ENCODE measurements around the gene COG5.
"Not testable (repeated sequence)": the region's sequence is repeated elsewhere in the genome, so short reads cannot be mapped to it uniquely, and the experiment has no call there.

COG5 gene

GRCh38 chr7:107255602-107256001, 308.1 kb downstream of the COG5 start:
- no peak for DNase-seq

GRCh38 chr7:107254398-107254985, 309.2 kb downstream of the COG5 start:
- DNase-seq: no peak

- DNase-seq: no peak
Measured at GRCh38 chr7:107253599-107253998, 310.1 kb downstream of the COG5 start.

DNA sequence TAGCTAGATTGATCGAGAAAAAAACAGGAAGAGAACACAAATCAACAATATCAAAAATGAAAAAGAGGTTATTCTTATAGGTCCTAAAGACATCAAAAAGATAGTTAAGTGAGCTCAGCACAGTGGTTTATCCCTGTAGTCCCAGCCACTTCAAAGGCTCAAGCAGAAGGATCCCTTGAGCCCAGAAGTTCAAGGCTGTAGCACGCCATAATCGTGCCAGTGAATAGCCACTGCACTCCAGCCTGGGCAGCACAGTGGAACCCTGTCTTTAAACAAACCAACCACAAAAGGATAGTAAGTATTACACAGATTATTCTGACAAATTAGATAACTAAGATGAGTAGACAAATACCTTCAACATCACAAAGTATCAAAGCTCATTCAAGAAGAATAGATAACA, 311.8 kb downstream of the COG5 start:
- no peak for DNase-seq

DNA sequence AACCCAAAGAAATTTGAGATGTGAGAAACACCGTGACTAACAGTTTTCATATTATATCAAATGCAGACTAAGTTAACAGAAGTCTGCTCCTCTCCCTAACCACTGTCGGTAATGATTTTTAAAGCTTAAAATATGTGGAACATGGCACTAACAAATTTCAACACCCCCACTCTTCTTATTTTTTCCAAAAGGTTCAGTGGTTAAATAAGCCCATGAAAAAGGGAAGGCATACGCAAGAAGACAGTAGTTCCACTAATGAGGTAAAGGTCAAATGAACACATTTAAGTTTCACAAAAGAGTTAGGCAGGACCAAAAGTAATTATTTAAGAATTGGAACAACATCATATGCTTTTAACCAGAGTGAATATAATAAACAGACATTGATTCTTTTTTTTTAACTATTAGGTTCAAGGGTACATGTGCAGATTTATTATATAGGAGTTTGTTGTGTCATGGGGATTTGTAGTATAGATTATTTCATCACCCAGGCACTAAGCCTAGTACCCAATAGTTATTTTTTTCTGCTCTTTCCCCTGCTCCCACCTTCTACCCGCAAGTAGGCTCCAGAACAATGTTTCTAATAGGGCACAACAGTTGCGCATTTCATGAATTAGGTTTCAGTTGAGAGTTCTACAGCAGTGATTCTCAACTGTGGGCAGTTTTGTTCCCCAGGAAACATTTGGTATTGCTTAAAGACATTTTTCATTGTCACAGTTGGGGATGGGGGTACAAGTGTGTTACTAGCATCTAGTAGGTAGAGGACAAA, 315.0 kb downstream of the COG5 start:
- no peak for DNase-seq

DNA sequence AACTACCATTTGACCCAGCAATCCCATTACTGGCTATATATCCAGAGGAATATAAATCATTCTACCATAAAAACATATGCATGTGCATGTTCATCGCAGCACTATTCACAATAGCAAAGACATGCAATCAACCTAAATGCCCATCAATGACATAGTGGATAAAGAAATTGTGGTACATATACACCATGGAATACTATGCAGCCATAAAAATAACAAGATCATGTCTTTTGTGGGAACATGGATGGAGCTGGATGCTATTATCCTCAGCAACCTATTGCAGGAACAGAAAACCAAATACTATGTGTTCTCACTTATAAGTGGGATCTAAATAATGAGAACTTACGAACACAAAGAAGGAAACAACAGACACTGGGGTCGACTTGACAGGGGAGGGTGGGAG, 316.9 kb downstream of the COG5 start:
- DNase-seq: not testable (repeated sequence)

- DNase-seq: no peak
Measured at GRCh38 chr7:107244613-107245012, 319.1 kb downstream of the COG5 start.

DNA sequence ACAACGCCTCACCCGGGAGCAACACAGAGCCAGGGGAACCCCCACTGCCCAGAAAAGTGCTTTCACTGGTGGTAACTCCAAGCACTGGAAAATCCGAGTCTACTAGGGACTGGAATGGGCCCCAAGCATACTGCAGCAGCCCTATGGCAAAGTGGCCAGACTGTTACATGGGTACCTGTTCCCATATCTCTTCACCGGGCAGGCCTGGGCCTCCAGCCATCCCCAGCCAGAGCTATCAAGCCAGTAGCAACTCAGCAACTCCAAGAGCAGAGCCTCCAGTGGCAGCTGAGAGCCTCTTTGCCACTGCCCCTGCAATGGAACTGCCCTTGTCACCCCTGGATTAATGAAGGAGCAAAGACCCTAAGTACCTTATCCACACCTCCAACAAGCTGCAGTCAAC, 321.5 kb downstream of the COG5 start:
- no peak for DNase-seq

DNA sequence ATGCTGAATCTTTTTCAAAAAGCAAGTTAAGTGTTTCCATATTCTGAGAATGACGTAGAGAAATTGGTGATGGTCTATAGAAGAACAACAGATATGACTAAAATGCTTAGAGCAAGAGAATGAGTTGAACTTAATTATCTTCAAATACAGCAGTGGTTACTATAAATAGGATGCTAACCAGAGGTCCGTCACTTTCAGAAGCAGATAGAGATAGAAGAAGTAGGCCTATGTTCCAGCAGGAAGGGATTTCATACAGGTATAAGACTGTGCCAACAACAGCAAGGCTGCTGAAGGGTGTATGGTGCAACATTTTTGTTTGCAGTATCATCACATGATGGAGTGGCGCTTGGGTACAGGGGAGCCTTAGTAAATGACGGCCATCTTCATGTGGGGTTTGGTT, 326.3 kb downstream of the COG5 start:
- DNase-seq: no peak

DNA sequence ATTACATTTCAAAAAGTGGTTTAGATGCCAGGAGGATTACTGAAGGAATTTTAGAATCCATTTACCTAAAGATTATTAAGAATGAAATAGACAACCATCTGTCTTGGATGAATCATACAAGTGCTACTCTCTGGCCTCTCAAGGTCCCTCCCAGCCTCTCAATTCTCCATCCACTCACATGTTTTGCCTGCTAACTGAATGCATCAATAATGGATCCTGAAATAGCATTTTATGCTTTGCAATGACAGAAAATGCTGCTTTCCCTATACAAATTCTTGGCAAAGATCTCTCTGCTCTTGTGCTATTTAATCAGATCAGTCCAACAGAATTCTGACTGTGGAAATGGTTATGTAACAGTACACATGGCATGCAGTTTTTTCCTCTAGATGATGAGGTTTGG, 326.9 kb downstream of the COG5 start:
- no peak for DNase-seq

DNA sequence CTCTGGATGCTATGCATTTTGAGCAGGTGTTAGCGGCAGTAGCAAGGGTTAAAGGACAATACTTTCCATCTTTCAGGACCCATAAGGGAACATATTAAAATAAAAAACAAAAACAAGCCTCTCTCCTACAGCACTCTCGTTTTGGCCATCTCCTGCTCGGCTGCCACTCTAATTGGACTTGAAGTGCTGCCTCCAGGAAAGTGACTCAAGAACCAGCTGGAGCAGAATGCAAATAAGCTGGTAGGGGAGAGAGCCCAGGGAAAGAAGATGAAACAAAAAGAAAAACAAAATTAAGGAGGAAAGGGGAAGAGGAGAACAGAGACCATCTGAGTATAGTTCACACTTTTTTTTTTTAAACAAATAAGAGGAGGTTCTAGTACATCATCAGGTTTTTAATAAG, 329.3 kb downstream of the COG5 start:
- no peak for DNase-seq

DNA sequence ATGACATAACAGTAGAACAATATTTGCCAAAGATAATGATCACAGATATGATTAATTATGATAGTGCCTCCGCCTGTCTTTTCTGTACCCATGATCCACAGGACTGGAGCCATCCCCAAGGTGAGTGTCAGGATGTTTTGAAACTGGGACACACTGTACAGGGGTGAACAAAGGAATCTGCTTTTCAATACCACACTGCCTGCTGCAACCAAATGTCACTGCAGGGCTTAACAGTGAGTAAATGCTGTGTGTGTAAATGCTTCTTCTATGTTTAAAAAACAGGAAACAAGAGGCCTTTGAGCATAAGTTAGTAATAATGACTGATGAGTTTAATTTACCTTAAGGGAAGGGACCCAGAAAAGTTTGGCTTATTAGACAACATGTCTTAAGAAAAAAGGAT, 329.7 kb downstream of the COG5 start:
- DNase-seq: no peak

GRCh38 chr7:107233174-107233573, 330.5 kb downstream of the COG5 start:
- no peak for DNase-seq

- DNase-seq: no peak
Measured at GRCh38 chr7:107232568-107233090, 331.1 kb downstream of the COG5 start.

DNA sequence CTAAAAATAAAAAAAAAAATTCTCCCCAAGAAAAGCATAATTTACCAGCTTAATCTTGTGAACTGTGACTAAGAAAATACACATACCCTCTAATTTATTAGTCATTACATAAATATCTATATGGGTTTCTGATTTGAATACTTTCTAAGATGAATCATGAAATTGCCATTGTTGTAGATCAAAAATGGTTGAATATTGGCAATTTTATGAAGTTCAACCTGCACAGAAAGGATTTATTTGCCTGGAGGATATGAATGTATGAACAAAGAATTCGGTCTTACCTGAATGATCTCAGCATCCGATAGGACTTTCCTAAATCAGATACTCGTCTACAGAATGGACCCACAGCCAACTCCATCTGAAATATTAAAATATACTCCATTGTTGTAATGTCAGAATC, 333.4 kb downstream of the COG5 start:
- no peak for DNase-seq

DNA sequence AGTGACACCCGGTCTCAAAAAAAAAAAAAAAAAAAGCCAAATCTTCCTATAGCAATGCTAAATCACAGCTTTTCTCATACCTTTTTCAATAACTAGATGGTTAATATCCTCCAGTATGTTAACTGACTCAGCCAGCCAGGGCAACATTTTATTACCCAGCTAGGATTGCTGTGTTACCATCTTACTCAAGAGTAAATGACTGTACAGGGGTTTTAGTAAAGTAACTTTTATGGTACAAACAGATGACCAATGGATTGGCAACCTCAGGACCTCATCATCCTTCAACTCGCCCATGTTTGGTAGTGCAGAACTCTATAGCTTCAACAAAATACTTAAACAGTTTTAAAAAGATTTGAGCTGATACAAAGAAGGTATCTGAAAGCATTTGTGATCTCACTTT, 335.4 kb downstream of the COG5 start:
- DNase-seq: no peak

DNA sequence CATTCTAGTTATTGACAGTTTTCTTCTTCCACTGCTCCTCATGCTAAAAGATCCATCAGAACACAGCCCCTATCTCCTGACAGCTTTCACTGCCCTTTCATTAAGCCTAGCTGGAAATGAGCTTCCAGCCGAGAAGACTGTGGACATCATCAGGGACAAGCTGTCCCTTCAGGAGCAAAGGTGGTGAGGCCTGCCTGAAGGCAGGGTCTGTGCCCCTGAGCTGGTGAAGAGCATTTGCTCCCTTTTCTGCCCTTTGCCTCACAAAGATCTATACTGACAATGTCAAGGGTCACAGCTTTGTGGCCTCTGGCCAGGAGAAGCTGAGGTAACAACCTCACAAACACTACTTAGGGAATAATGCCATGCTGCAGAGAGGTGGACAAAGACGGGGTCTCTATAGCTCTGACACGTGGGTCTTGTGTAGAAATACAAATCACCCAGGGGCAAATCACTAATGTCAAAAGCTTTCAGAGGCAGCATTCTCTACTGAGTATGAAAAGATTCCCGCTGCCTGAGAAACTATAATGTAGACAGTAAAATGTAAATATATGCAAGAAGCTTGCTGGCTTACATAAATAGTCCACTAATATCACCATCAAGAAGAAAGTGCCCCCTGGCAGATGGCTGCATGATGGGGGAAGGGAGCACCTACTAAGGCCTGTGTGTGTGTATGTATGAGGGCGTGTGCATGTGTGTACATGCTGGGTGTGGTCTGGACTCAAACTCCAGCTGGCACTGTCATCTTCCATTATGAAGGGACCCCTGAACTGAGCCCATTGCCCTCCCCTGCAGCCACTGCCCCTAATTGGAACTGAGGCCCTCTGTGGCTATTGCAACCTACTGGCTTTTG, 339.1 kb downstream of the COG5 start:
- DNase-seq: no peak

GRCh38 chr7:107220806-107221205, 342.9 kb downstream of the COG5 start:
- DNase-seq: not testable (repeated sequence)

DNA sequence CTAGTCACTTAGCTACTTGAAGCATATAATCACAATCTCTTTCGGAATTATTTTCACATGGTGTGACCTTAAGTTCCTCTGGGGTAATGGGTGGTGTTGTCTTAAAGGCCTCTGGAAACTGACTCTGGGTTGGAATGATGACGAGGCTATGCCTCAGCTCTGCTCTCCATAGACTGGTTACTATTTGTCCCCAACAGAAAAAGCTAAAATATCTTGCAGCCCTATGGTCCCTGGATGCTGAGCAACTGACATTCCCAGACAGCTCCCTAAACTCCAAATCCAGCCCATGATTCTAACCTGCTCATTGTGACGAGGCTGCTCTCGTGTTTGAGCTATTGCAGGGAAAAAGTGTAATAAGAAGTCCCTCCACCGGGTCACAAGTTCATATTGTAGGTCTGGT, 343.4 kb downstream of the COG5 start:
- no peak for DNase-seq

DNA sequence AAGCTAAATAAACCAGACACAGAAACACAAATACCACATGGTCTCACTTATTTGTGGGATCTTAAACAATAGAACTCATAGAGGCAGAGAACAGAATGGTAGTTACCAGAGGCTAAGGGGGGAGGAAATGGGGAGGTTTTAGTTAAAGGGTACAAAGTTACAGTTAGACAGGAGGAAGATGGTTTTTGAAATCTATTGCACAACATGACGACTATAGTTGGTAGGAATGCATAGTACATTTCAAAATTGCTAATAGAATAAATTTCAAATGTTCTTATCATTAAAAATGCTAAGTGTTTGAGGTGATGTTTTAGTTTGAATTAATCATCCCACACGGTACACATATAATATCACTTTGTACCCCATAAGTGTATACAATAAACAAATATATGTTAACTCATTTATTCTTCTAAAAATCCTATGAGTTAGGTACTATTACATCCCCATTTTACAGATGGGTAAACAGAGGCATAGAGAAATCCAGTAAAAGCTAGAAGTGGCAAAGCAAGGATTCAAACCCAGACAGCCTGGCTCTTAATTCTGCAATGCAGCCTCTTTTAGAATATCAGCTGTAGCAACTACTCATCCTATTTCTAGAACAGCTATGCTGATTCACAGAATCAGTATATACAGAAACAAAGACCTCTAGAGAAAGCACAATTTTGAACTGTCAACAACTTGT, 344.0 kb downstream of the COG5 start:
- no peak for DNase-seq

GRCh38 chr7:107213945-107214344, 349.8 kb downstream of the COG5 start:
- DNase-seq: no peak

DNA sequence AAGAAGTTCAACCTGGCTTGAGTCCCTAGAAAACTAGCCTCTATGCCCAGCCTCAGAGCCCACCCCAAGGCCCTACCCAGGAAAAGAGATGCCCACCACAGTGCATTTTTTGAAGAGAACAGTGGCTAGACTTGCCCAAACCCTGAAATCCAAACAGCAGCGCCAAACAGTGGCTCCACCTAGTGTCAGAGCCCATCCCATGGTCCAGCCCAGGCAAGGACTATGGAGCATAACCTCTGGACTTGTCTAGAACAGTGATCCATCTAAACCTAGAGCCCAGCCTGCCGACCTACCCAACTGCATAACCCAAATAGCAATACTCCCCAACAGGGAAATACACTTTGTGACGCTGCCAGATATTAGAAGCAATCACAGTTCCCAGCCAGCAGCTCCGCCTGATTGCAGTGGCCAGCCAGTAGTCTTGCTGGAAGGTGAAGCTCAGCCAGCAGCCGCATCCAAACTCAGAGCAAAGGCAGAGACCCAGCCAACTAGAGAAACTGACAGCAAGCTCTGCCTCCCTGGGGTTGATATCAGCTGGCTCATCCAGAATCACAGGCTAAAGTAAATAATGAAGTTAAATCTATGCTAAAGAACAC, 350.4 kb downstream of the COG5 start:
- no peak for DNase-seq

- no peak for DNase-seq
Measured at GRCh38 chr7:107212725-107213124, 351.0 kb downstream of the COG5 start.

All from activated naive CD4-positive, alpha-beta T cell treated with anti-CD3 and anti-CD28 coated beads, Interleukin-2, amount 50 U/mL, for 16 hours (primary cell).